Measurements from ENCODE around the gene TRIM15.

TRIM15 gene

GRCh38 chr6:30192076-30192475 lies 28.7 kb downstream of the TRIM15 start:
- no peak for DNase-seq (ENCODE audit: low read depth)
- H3K4me3 ChIP-seq (ENCODE audit: low read length): no peak overlapping the region
- no peak for TF ChIP-seq CTCF (IDR thresholded peaks at IDR 0.05; ENCODE audit: insufficient read depth, low read depth, low read length, missing control alignments)

GRCh38 chr6:30194797-30195690 lies 31.7 kb downstream of the TRIM15 start:
- H3K4me3 ChIP-seq (ENCODE audit: low read length): no peak overlapping the region
- TF ChIP-seq CTCF (IDR thresholded peaks at IDR 0.05; ENCODE audit: insufficient read depth, low read depth, low read length, missing control alignments): no peak
- DNase-seq (ENCODE audit: low read depth): no peak

- no peak overlapping the region for H3K4me3 ChIP-seq (ENCODE audit: low read length)
- no peak for TF ChIP-seq CTCF (IDR thresholded peaks at IDR 0.05; ENCODE audit: insufficient read depth, low read depth, low read length, missing control alignments)
- no peak for DNase-seq (ENCODE audit: low read depth)
These were observed 32.6 kb downstream of the TRIM15 start for GRCh38 chr6:30195951-30196350.

- DNase-seq (ENCODE audit: low read depth): no peak
- no peak overlapping the region for H3K4me3 ChIP-seq (ENCODE audit: low read length)
- TF ChIP-seq CTCF (IDR thresholded peaks at IDR 0.05; ENCODE audit: insufficient read depth, low read depth, low read length, missing control alignments): no peak
These were observed 33.0 kb downstream of the TRIM15 start for GRCh38 chr6:30196376-30196775.

GRCh38 chr6:30198166-30199084 lies 35.1 kb downstream of the TRIM15 start:
- no peak for TF ChIP-seq CTCF (IDR thresholded peaks at IDR 0.05; ENCODE audit: insufficient read depth, low read depth, low read length, missing control alignments)
- no peak overlapping the region for H3K4me3 ChIP-seq (ENCODE audit: low read length)
- DNase-seq (ENCODE audit: low read depth): no peak

- DNase-seq (ENCODE audit: low read depth): no peak
- no peak for TF ChIP-seq CTCF (IDR thresholded peaks at IDR 0.05; ENCODE audit: insufficient read depth, low read depth, low read length, missing control alignments)
- H3K4me3 ChIP-seq (ENCODE audit: low read length): no peak overlapping the region
These were observed 37.4 kb downstream of the TRIM15 start for GRCh38 chr6:30200551-30201281.
